Prostate gland (tissue), 2 donors: ENCODE results near the gene PDIA4. TPM values are rescaled to one million over a fixed set of nuclear protein-coding genes. Genes with fewer than 3 reads are reported as not detected.
A peak's percentile ranks its signal among the peaks of the same experiment; 100 is the strongest.

ENCODE experiments used
- DNase-seq: peaks from one replicate; pipeline ENCODE4 v3.0.0-alpha.2; 2019; ENCODE audit warnings: low spot score
- H3K27ac ChIP-seq, 2 donors: fragments of 200-600 bp; sonication (generic); 2 replicates each; pipeline ENCODE4 v1.5.1; 2017 to 2019
- H3K27me3 ChIP-seq: fragments of 200-600 bp; sonication (generic); replicated peaks from 2 replicates; pipeline ENCODE4 v1.5.1; 2019; ENCODE audit not compliant: insufficient read depth
- H3K36me3 ChIP-seq, 2 donors: fragments of 200-600 bp; sonication (generic); 1 replicate in 1 of 2; 2 replicates in 1 of 2; pipeline versions ENCODE4 v1.5.1 to v1.8.1; 2017 to 2019
- H3K4me1 ChIP-seq: fragments of 200-600 bp; sonication (generic); replicated peaks from 2 replicates; pipeline ENCODE4 v1.5.1; 2019
- H3K4me3 ChIP-seq, 2 donors: fragments of 200-600 bp; sonication (generic); 2 replicates each; pipeline ENCODE4 v1.5.1; 2017 to 2019
- H3K9me3 ChIP-seq: fragments of 200-600 bp; sonication (generic); 2 replicates; pipeline ENCODE4 v1.5.1; 2017
- CTCF ChIP-seq, 4 experiments: fragments of 200-600 bp in 2 of 4; fragments of 450-650 bp in 2 of 4; sonication (generic) in 2 of 4; IDR thresholded peaks; 1 replicate in 3 of 4; 2 replicates in 1 of 4; pipeline ENCODE4 v1.5.1; 2016 to 2019; ENCODE audit warnings: antibody characterized with exemption in 4 of 4, mild to moderate bottlenecking in 2 of 4, moderate library complexity in 2 of 4
- POLR2A ChIP-seq: fragments of 450-650 bp; IDR thresholded peaks from one replicate; pipeline ENCODE4 v1.6.1; 2016; ENCODE audit warnings: antibody characterized with exemption, mild to moderate bottlenecking
- POLR2AphosphoS5 ChIP-seq: sonication (generic); formaldehyde crosslinking; IDR thresholded peaks from one replicate; pipeline ENCODE4 v1.6.1; 2017; ENCODE audit warnings: antibody characterized with exemption
- WGBS: methylation state at CpG from one replicate; pipeline ENCODE4 v1.1.5; 2018; 5-methylcytosine and 5-hydroxymethylcytosine counted together
- intact Hi-C: fragments of 100-400 bp; cut with DNase I; formaldehyde crosslinking; loops from one replicate; pipeline ENCODE4 v1.14.2; 2022
- total RNA-seq, 2 donors: library from RNA; depleted of rRNA; stranded (reverse); fragments of >200 nt; gene quantifications; one replicate each; pipeline ENCODE4 v1.1.0, GENCODE V29; 2016

The PDIA4 gene
- total RNA-seq, 2 donors from 2014 or later, result 125 to 262 TPM

- no peaks in the 10 kb centered on the region for H3K9me3 ChIP-seq
- TF ChIP-seq CTCF (IDR thresholded peaks at IDR 0.05), result peak; percentile 74 to 92 (median 80)
- TF ChIP-seq POLR2AphosphoS5, result peak; percentile 59
- no peak for TF ChIP-seq POLR2A
- no peaks in the 10 kb centered on the region for H3K4me1 ChIP-seq
- 43% methylated on average over 20 of the region's 20 CpGs for WGBS
- no peak overlapping the region for H3K27ac ChIP-seq
- peak; percentile 75 for DNase-seq
- peaks cover 12% of the 10 kb centered on the region in 2 donors for H3K36me3 ChIP-seq
- no peak overlapping the region for H3K4me3 ChIP-seq
- H3K27me3 ChIP-seq, result no peaks in the 10 kb centered on the region
- intact Hi-C loops, result loop anchor here (2.0 to 5.0 kb wide), 2 partner anchors 62 to 85 kb away; partner anchors contain the start of gene ZNF786
Observed at GRCh38 chr7:149005427-149006344, 22.6 kb downstream of the PDIA4 start.

GRCh38 chr7:149004405-149005370 lies 23.6 kb downstream of the PDIA4 start:
- Histone ChIP-seq H3K27ac (no peak overlapping the region), H3K36me3 (peaks cover 8 to 12% of the 10 kb centered on the region in 2 donors), H3K4me1 (no peaks in the 10 kb centered on the region), H3K4me3 (no peak overlapping the region), H3K9me3 (no peaks in the 10 kb centered on the region), H3K27me3 (no peaks in the 10 kb centered on the region)
- 84% methylated on average over 28 of the region's 28 CpGs for WGBS
- TF ChIP-seq POLR2A (no peak), POLR2AphosphoS5 (no peak), CTCF (IDR thresholded peaks at IDR 0.05) (no peak)
- intact Hi-C loops, result loop anchor here (2.0 to 5.0 kb wide), 2 partner anchors 63 to 86 kb away; partner anchors contain the start of gene ZNF786
- DNase-seq, result no peak

- no peak for TF ChIP-seq CTCF (IDR thresholded peaks at IDR 0.05)
- H3K4me1 ChIP-seq, result no peaks in the 10 kb centered on the region
- H3K9me3 ChIP-seq, result no peaks in the 10 kb centered on the region
- H3K4me3 ChIP-seq, result no peak overlapping the region
- no peaks in the 10 kb centered on the region for H3K27me3 ChIP-seq
- peaks cover 8 to 12% of the 10 kb centered on the region in 2 donors for H3K36me3 ChIP-seq
- H3K27ac ChIP-seq, result no peak overlapping the region
- intact Hi-C loops, result loop anchor here (2.0 kb wide), 1 partner anchor 87 kb away; the partner anchor contains the start of gene ZNF786
- DNase-seq, result no peak
- WGBS, result 90% methylated on average over 27 of the region's 27 CpGs
Observed at GRCh38 chr7:149003560-149004305, 24.6 kb downstream of the PDIA4 start.

- Histone ChIP-seq H3K27me3 (no peaks in the 10 kb centered on the region), H3K4me1 (no peaks in the 10 kb centered on the region), H3K4me3 (no peak overlapping the region), H3K36me3 (peaks cover 8 to 12% of the 10 kb centered on the region in 2 donors), H3K9me3 (no peaks in the 10 kb centered on the region), H3K27ac (no peak overlapping the region)
- WGBS, result 87% methylated on average over 11 of the region's 11 CpGs
- intact Hi-C loops, result no loop called here
- DNase-seq, result no peak
- TF ChIP-seq POLR2A, result no peak
- no peak for TF ChIP-seq POLR2AphosphoS5
- TF ChIP-seq CTCF (IDR thresholded peaks at IDR 0.05), result no peak
Observed at GRCh38 chr7:149003018-149003417, 25.3 kb downstream of the PDIA4 start.
